ENCODE data around the gene THSD8.
A peak's percentile ranks its signal among the peaks of the same experiment; 100 is the strongest.
"Not testable (repeated sequence)": the region's sequence is repeated elsewhere in the genome, so short reads cannot be mapped to it uniquely, and the experiment has no call there.

Gene THSD8

DNA sequence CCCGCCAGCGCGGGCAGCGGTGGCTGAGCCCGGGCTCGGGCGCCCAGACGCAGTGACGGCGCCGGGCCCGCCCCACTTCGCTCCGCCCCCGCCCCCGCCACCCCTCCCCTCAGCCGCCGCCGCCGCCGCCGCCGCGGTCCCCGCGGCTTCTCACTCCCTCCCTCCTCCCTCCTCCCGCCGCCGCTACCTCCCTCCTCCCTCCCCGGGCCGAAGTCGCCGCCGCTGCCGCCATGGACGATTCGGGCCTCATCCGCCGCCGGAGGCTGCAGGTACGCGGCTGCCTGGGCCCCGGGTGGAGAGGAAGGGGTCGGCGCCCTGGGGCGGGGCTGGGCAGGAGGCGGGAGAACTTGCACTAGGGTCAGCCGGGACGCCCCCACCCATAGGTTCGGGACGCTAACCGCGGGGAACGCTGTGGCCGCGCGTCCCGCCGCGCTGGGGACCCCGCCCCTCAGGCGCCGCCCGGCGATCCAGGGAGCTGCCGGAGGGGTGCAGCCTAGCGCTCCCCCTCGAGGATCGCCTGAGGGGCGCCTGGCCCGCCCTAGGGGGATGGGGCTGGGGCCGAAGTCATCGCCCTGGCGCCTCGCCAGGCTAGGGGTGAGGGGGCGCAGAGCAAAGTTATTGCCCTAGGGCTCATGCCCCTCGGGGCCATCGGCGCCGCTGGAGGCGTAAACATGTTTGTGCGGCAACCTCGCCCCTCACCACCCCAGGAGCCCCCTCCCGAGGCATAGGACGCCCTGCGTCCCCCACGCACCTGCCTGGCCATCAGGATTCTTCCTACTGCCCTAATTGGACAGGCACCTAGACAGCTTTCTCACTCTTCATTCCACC lies 32.1 kb downstream of the THSD8 start:
- peak; percentile 41 for DNase-seq

DNA sequence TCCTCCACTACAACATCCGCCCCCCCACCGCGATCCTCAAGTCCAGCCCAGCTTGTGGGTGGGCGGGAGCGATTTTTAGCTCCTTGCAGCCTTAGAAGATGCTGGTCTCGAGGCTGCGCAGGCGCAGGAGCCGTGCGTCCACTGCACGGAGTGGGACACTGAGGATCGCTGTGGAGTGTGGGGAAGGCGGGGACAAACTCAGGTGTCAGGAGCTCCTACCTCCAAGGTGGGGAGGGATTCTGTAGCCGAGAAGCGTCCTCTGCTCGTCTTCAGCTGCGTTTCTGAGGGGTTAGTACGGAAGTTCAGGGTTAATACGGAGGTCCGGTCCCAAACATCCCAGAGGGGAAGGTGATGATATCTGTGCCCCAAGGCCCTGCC lies 32.7 kb downstream of the THSD8 start, which contains the start of gene RTBDN:
Gene RTBDN (minus strand): TSS at position 14 of the 378 bp plus-strand sequence. CDS start 4,600 bp downstream, outside the sequence.
- peak; percentile 27 for DNase-seq

DNA sequence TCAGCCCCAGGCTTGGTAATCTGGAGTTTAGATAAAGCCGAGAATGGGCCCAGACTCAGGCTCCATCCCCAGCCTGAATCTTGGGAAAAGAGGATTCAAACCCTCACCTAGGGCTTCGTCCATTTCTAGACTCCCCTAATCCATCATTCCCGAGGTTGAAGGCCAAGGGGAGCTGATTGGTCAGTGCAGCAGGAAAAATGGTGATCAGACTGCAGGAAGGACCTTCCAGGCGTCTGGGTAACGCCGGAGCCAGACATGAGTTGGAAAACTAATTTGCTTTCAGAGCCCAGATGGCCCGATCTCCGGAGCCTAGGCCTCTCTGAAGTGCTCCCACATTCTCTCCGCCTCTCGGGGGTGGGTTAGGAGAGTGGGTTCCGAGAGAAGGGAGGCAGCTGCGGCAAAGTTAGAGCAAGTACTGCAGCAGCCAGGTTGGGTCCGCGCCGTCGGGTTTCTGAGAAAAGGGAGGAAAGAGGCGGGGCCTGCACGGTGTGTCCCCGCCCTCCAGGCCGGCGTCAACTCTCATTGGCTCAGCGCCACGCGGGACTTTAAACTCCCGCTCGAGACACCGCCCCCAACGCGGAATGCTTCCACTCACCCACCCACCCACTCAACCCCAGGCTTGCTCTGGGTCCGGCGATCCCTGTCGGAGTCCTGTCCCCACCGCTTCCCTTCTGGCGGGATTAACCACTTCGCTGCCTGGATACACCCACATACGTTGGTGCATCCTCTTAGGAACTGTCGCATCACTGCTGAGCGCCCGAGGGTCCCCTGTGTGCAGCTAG lies 33.3 kb downstream of the THSD8 start:
- DNase-seq: no peak

DNA sequence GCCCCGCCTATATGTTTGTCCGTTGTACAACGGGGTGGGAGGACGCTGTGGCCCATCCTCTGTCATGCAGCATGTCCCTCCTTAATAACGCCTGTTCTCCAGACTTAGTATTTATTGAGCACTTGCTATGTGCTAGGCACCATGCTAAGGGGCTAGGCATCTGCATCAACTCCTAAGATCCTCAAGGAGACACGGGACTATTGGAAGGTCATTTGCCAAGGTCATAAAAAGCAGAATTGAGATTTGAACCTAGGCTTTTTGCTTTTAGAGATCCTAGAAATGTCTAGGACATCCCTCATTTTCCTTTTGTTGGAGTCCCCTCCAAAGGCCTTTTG lies 34.6 kb downstream of the THSD8 start:
- DNase-seq: no peak

DNA sequence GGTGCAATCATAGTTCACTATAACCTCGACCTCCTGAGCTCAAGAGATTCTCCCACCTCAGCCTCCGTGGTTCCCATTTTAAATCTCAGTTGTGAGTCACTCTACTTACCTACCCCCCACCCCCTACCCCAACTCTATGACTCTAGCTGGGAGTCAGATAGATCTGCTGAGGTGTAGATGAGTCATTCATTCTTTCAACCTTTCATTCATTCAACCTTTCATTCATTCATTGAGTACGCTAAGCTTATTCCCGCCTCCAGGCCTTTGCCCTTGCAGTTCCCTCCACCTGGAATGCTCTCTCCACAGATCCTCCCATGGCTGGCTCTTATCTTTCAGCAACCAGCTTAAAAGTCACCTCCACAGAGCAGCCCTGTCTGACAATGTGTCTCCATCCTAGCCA lies 35.4 kb downstream of the THSD8 start:
- DNase-seq: no peak

DNA sequence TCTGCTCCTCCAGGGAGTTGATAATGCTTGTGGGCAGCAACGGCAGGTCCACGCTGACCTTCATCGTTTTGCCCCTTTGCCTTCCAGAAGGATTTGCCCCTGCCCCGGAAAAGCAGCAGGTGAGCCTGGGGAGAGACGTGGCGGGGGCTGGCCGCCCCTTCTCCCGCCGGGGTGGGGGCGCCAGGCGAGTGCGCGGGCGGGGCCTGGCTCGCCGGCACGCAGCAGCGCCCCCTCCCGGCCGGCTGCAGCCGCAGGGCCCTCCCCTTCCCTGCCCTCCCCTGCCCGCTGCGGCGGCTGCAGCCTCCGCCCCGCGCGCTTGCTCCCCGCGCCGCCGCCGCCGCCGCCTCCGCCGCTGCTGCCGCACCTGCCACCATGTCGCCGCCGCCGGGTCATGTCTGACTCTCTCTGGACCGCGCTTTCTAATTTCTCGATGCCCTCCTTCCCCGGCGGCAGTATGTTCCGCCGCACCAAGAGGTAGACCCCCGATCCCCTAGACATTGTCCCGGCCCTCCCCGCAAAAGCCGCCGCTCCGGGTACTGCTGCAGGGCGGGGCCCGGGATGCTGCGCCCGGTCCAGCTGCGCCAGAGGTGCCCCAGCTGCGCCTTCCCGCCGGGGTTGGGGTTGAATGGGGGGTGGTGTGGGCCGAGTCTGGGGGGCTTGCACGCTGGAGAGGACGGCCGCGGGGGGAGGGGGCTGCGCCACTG lies 36.5 kb downstream of the THSD8 start, which contains the start of gene MAST1:
Gene MAST1 (plus strand): TSS at position 334 of the 704 bp plus-strand sequence. CDS start 58 bp downstream, at position 392.
- peak; percentile 54 for DNase-seq

DNA sequence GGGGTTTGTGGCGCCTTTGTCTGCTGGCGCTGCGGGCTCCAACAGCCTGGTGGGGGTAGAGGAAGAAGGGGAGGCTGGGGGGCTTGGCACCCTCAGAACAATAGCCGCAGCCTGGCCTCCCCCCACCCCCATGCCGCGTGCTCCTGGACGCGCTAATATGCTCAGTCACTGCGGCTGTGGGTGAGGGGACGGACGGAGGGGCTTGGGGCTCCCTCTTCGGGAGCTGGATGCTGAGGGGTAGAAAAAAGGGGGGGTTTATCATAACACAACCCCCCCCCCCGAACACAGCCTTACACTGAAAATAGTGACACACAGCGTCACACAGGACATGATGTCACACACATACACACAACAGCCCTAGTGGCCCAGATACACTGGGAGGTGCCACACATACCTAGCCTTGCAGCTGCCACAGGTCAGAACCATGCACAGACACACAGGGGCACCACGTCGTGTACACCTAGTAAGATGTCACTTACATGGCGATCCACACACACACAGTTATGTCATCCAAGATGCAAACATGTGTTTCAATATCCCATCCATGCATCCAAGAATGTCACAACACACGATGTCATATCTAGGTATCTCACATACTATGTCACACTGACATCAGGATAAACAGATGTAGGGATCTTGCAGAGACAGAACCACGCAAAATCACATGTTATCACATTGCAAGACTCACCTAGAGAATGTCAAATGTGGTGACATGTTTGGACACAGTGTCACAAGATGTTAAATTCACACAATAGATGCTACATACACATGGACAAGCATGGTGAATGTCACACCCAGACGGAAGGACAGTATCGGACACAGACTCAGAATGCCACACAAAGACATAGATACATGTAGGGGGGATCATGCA lies 37.3 kb downstream of the THSD8 start:
- DNase-seq: peak; percentile 41

DNA sequence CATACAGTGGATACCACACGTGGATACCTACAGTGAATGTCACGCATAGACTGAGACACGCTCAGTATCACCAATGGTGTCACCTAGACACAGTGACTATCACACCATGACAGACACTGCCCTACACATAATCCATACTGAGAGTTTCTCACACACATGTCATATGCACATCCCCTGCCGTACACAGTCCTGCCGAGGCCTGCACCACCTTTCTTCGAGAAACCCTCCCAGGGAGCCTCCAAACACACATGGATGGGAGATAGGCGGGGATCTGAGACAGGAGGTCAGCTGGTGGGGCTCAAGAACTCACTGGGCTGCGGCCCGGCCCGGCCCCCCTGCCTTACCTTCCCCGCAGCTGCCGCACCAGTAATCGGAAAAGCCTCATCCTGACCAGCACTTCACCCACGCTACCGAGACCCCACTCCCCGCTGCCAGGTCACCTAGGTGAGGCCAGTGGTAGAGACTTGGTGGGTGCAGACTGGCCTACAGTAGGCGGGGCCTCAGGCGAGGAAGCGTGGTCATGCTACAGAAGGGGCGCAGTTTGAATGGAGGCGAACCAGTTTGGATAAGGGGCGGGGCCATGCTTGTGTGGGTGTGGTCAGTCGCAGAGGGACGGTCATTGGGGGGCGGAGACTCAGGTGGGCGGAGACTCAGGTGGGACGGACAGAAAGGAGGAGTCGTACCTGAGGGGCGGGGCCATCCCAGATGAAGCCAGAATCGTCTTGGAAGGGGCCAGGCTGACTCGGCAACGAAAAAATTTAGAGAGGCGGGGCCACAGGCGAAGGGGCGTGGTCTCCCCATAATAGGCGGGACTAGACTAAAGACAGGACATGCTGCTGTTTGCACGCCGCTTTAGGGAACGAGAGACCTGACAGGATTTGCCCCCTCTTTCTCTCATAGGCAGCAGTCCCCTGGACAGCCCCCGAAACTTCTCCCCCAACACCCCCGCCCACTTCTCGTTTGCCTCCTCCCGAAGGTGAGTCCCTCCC lies 38.5 kb downstream of the THSD8 start:
- peak; percentile 91 for DNase-seq

DNA sequence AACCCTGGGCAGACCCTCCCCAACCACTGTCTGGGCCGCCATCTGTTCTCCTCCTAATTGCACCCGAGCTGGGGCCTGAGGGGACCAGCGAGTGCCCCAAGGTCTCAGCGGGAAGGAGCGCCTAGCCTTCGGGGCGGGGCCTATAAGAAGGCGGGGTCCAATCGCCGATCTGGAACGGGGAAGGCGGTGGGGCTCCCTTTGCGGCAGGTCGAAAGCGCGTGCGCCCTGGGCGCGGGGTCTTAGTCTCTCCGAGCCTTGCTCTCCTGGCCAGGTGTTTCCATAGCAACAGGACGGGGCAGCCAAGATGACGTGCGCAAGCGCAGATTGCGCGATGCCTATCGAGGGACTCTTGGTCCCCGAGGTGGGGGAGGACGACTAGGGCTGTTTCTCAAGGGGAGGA lies 39.2 kb downstream of the THSD8 start:
- DNase-seq: peak; percentile 96

DNA sequence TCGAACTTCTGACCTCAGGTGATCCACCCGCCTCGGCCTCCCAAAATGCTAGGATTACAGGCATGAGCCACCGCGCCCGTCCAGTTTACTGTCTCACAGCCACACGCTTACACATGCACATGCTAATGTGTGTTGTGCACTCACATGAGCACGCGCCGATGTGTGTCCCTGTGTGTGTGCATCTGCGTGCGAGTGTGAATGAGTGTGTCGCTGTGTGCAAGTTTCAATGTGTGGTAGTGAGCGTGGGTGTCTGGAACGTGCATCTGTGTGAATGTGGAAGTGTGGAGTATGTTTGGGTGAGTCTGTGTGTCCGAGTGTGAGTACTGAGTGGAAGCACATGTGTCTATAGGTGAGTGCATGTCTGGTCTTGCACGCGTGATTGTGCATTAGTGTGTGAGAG lies 40.6 kb downstream of the THSD8 start:
- DNase-seq: no peak

DNA sequence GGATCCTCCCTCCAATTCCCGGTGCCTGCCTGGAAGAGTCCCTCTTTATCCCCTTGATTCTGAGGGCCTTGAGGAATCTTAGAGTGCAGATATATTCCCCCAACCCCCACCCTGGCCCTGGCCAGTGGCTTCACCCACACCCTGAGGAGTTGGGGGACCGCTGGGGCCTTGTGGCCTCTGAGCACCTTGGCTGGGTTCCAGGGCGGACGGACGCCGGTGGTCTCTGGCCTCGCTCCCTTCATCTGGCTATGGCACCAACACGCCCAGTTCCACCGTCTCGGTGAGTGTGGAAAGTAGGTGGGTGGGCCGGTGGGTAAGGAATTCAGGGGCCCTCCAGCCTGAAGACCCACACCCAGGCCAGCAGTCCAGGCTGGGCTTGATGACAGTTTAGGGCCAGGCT lies 41.5 kb downstream of the THSD8 start:
- no peak for DNase-seq

DNA sequence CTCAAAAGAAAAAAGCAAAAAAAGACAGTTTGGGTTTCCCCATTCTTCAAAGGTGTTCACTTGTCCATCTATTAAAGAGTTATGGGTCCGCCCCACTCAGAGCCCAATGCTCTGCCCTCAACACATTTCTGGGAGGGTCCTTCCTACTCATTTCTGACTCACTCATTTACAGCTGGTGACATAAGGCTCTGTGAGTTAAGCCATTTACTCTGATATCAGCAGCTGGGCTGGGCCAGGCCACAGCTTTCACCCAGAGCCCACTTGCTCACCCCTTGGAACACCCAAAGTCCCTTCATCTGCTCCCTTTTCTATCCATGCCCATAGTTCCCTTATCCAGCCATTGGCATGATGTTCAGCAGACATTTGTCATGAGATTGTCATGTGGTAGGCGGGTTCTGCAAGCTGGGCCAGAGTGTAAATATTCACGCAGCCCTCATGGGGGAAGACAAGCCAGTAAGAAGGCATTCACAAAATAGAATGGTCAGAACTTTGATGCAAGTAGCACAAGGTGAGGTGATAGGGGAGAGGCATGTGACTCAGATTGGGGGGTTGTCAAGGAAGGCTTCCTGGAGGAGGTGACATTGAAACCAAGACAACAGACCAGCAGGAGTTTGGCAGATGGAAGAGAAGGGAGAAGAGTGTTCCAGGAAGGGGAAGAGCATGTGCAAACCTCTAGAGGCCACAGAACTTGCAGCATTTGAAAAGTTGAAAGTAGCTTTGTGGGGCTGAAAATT lies 42.3 kb downstream of the THSD8 start:
- DNase-seq: no peak

DNA sequence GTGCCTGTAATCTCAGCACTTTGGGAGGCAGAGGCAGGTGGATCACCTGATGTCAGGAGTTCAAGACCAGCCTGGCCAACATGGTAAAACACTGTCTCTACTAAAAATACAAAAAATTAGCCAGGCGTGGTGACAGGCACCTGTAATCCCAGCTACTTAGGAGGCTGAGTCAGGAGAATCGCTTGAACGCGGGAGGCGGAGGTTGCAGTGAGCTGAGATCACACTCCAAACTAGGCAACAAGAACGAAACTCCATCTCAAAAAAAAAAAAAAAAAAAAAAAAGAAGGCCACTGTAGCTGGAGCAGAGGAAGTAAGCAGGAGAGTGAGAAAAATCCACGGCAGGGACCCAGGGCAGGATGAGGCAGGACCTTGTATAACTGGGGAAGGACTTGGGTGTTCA lies 44.7 kb downstream of the THSD8 start:
- DNase-seq: not testable (repeated sequence)

DNA sequence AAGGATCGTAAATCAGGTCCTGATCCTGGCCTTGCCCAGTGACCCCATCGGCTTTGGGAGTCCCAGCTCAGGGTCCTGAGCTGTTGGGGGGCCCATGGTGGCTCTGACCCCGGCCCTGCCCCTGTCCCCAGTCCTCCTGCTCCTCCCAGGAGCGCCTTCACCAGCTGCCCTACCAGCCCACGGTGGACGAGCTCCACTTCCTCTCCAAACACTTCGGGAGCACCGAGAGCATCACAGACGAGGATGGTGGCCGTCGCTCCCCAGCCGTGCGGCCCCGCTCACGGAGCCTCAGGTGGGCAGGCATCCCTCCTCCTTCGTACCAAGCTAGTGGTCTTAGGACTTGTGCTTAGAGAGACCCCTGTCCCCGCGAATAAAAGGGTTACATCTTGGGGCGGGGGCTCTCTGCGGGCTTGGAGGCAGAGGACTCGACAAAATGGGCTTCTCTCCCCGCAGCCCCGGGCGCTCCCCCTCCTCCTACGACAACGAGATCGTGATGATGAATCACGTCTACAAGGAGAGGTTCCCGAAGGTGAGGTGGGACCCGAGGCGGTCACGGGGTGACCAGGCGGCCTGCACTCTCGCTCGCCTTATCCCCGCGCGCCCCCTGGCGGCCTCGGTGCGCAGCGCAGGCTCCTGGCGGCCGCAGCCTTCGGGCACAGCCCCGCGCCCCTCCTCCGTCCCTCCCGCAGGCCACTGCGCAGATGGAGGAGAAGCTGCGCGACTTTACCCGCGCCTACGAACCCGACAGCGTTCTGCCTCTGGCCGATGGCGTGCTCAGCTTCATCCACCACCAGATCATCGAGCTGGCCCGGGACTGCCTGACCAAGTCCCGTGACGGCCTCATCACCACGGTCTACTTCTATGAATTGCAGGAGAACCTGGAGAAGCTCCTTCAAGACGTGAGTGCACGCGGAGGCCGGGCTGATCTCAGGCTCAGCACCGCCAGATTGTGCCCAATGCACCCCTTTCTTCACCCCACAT lies 45.6 kb downstream of the THSD8 start:
- peak; percentile 73 for DNase-seq

Measured in NCI-H2171 treated with DMSO at 0.1 percent for 48 hours (cell line).